Naive thymus-derived CD8-positive, alpha-beta T cell (primary cell): ENCODE results near the gene CTNNA2. TPM values are rescaled to one million over a fixed set of nuclear protein-coding genes. Genes with fewer than 3 reads are reported as not detected.

Experiments
- ATAC-seq, 2 donors: fragments of 150-1000 bp; cut with Tn5 transposase in 1 of 2; sonication (Bioruptor Pico), chemical (Tn5 transposase) in 1 of 2; 1 replicate in 1 of 2; 2 replicates in 1 of 2; pipeline ENCODE4 v1.10.0; 2021; ENCODE audit warnings: mild to moderate bottlenecking in 2 of 2, moderate library complexity in 2 of 2
- POLR2A ChIA-PET: fragments of 350-600 bp; sonication (Branson Sonifier 250); formaldehyde crosslinking; loops from one replicate; lab custom pipeline; 2021; ENCODE audit warnings: antibody characterized with exemption; lab: Charles Lee
- DNase-seq, 10 donors: peaks; one replicate each; pipeline versions ENCODE4 v3.0.0 to v3.0.0-alpha.2; 2020 to 2022
- H3K27ac Mint-ChIP-seq, 10 donors: one replicate each; pipeline ENCODE4 v1.8.0; 2020 to 2022; ENCODE audit warnings: mild to moderate bottlenecking in 10 of 10, mixed read lengths in 10 of 10, moderate library complexity in 4 of 10, inconsistent platforms in 1 of 10
- H3K27me3 Mint-ChIP-seq, 5 donors: one replicate each; pipeline ENCODE4 v1.8.0; 2021 to 2022; ENCODE audit warnings: mixed read lengths in 5 of 5
- H3K36me3 Mint-ChIP-seq, 3 donors: one replicate each; pipeline ENCODE4 v1.8.0; 2020 to 2022; ENCODE audit warnings: mixed read lengths in 3 of 3, mild to moderate bottlenecking in 2 of 3, inconsistent platforms in 1 of 3
- H3K4me1 Mint-ChIP-seq, 4 donors: one replicate each; pipeline ENCODE4 v1.8.0; 2021 to 2022; ENCODE audit warnings: mixed read lengths in 4 of 4
- H3K4me3 Mint-ChIP-seq, 10 donors: one replicate each; pipeline ENCODE4 v1.8.0; 2020 to 2022; ENCODE audit warnings: mild to moderate bottlenecking in 10 of 10, mixed read lengths in 10 of 10, moderate library complexity in 6 of 10, inconsistent platforms in 1 of 10
- H3K9me3 Mint-ChIP-seq, 9 donors: one replicate each; pipeline ENCODE4 v1.8.0; 2020 to 2022; ENCODE audit warnings: mixed read lengths in 9 of 9, mild to moderate bottlenecking in 3 of 9, inconsistent platforms in 1 of 9, moderate library complexity in 1 of 9
- polyA plus RNA-seq, 3 donors: library from polyadenylated mRNA; unstranded; fragments of 300-500 nt; fragmentation: Illumina TruSeq; gene quantifications; one replicate each; pipeline ENCODE4 v1.2.3, GENCODE V29; 2021
- total RNA-seq, 8 experiments: library from RNA in 2 of 8; stranded (reverse) in 2 of 8; gene quantifications; one replicate each; pipeline ENCODE4 v1.2.3 and lab custom pipeline; 2021 to 2026

CTNNA2 gene
- total and polyA plus RNA-seq, 5 experiments from 2014 or later, result not detected

- no peaks in the 10 kb centered on the region for H3K27me3 Mint-ChIP-seq
- H3K4me3 Mint-ChIP-seq, result no peak overlapping the region
- POLR2A ChIA-PET, result no interaction called here
- ATAC-seq (no peak), DNase-seq (no peak)
- H3K27ac Mint-ChIP-seq, result no peak overlapping the region
- peaks cover 0 to 15% (median 4%) of the 10 kb centered on the region in 9 donors for H3K9me3 Mint-ChIP-seq
- H3K4me1 Mint-ChIP-seq, result peaks cover 0 to 2% (median 0%) of the 10 kb centered on the region in 4 donors
- H3K36me3 Mint-ChIP-seq, result no peaks in the 10 kb centered on the region
Observed at GRCh38 chr2:79782576-79783452, 270.0 kb downstream of the CTNNA2 start.

- POLR2A ChIA-PET, result no interaction called here
Observed at GRCh38 chr2:79788952-79789651, 276.3 kb downstream of the CTNNA2 start.

GRCh38 chr2:79789811-79790210, 277.0 kb downstream of the CTNNA2 start:
- Mint-ChIP-seq H3K27me3 (no peaks in the 10 kb centered on the region), H3K4me1 (no peaks in the 10 kb centered on the region), H3K27ac (no peak overlapping the region), H3K36me3 (no peaks in the 10 kb centered on the region), H3K9me3 (peaks cover 0 to 9% (median 2%) of the 10 kb centered on the region in 9 donors), H3K4me3 (no peak overlapping the region)
- DNase-seq (no peak), ATAC-seq (no peak)
- POLR2A ChIA-PET, result no interaction called here

More at GRCh38 chr2:79788952-79789651, 276.3 kb downstream of the CTNNA2 start:
- no peak overlapping the region for H3K27ac Mint-ChIP-seq
- DNase-seq (no peak), ATAC-seq (no peak)
- no peak overlapping the region for H3K4me3 Mint-ChIP-seq
- no peaks in the 10 kb centered on the region for H3K27me3 Mint-ChIP-seq
- no peaks in the 10 kb centered on the region for H3K4me1 Mint-ChIP-seq
- H3K36me3 Mint-ChIP-seq, result no peaks in the 10 kb centered on the region
- peaks cover 0 to 9% (median 2%) of the 10 kb centered on the region in 9 donors for H3K9me3 Mint-ChIP-seq

- POLR2A ChIA-PET, result no interaction called here
Observed at GRCh38 chr2:79792090-79792489, 279.2 kb downstream of the CTNNA2 start.

GRCh38 chr2:79793006-79793405, 280.2 kb downstream of the CTNNA2 start:
- no peak overlapping the region for H3K27ac Mint-ChIP-seq
- peaks cover 0 to 1% (median 0%) of the 10 kb centered on the region in 4 donors for H3K4me1 Mint-ChIP-seq
- H3K4me3 Mint-ChIP-seq, result no peak overlapping the region
- no peak for ATAC-seq
- peaks cover 0 to 4% (median 0%) of the 10 kb centered on the region in 9 donors for H3K9me3 Mint-ChIP-seq
- no peak for DNase-seq
- no peaks in the 10 kb centered on the region for H3K36me3 Mint-ChIP-seq
- H3K27me3 Mint-ChIP-seq, result no peaks in the 10 kb centered on the region
- POLR2A ChIA-PET, result no interaction called here

More at GRCh38 chr2:79792090-79792489, 279.2 kb downstream of the CTNNA2 start:
- Mint-ChIP-seq H3K27me3 (no peaks in the 10 kb centered on the region), H3K27ac (no peak overlapping the region), H3K4me3 (no peak overlapping the region), H3K4me1 (peaks cover 0 to 1% (median 0%) of the 10 kb centered on the region in 4 donors), H3K9me3 (peaks cover 0 to 3% (median 0%) of the 10 kb centered on the region in 9 donors), H3K36me3 (no peaks in the 10 kb centered on the region)
- ATAC-seq (no peak), DNase-seq (no peak)

GRCh38 chr2:79796641-79797040, 283.8 kb downstream of the CTNNA2 start:
- no peaks in the 10 kb centered on the region for H3K36me3 Mint-ChIP-seq
- peaks cover 0 to 1% (median 0%) of the 10 kb centered on the region in 4 donors for H3K4me1 Mint-ChIP-seq

GRCh38 chr2:79798776-79799175, 285.9 kb downstream of the CTNNA2 start:
- POLR2A ChIA-PET, result no interaction called here
- no peak for DNase-seq
- no peak for ATAC-seq
- no peak overlapping the region for H3K27ac Mint-ChIP-seq
- H3K4me1 Mint-ChIP-seq, result peaks cover 0 to 1% (median 0%) of the 10 kb centered on the region in 4 donors
- no peaks in the 10 kb centered on the region for H3K27me3 Mint-ChIP-seq
- no peak overlapping the region for H3K4me3 Mint-ChIP-seq
- H3K9me3 Mint-ChIP-seq, result peaks cover 0 to 9% (median 0%) of the 10 kb centered on the region in 9 donors
- H3K36me3 Mint-ChIP-seq, result no peaks in the 10 kb centered on the region

More at GRCh38 chr2:79796641-79797040, 283.8 kb downstream of the CTNNA2 start:
- POLR2A ChIA-PET, result no interaction called here
- Mint-ChIP-seq H3K27ac (no peak overlapping the region), H3K27me3 (no peaks in the 10 kb centered on the region), H3K9me3 (peaks cover 0 to 9% (median 0%) of the 10 kb centered on the region in 9 donors), H3K4me3 (no peak overlapping the region)
- ATAC-seq, result no peak
- no peak for DNase-seq

- H3K27me3 Mint-ChIP-seq, result no peaks in the 10 kb centered on the region
- ATAC-seq, result no peak
- H3K4me3 Mint-ChIP-seq, result no peak overlapping the region
- POLR2A ChIA-PET, result no interaction called here
- H3K27ac Mint-ChIP-seq, result no peak overlapping the region
- peaks cover 0 to 9% (median 1%) of the 10 kb centered on the region in 9 donors for H3K9me3 Mint-ChIP-seq
- peaks cover 0 to 1% (median 0%) of the 10 kb centered on the region in 4 donors for H3K4me1 Mint-ChIP-seq
- no peak for DNase-seq
- no peaks in the 10 kb centered on the region for H3K36me3 Mint-ChIP-seq
Observed at GRCh38 chr2:79799729-79800128, 286.9 kb downstream of the CTNNA2 start.

- H3K27ac Mint-ChIP-seq, result no peak overlapping the region
- POLR2A ChIA-PET, result no interaction called here
- H3K27me3 Mint-ChIP-seq, result no peaks in the 10 kb centered on the region
- H3K36me3 Mint-ChIP-seq, result no peaks in the 10 kb centered on the region
- DNase-seq (no peak), ATAC-seq (no peak)
- H3K9me3 Mint-ChIP-seq, result peaks cover 0 to 12% (median 2%) of the 10 kb centered on the region in 9 donors
- H3K4me3 Mint-ChIP-seq, result no peak overlapping the region
- peaks cover 0 to 1% (median 0%) of the 10 kb centered on the region in 4 donors for H3K4me1 Mint-ChIP-seq
Observed at GRCh38 chr2:79801082-79801481, 288.2 kb downstream of the CTNNA2 start.

GRCh38 chr2:79817288-79817687, 304.4 kb downstream of the CTNNA2 start:
- Mint-ChIP-seq H3K9me3 (peaks cover 0 to 24% (median 10%) of the 10 kb centered on the region in 9 donors), H3K4me1 (no peaks in the 10 kb centered on the region), H3K27me3 (no peaks in the 10 kb centered on the region), H3K4me3 (no peak overlapping the region), H3K36me3 (no peaks in the 10 kb centered on the region), H3K27ac (no peak overlapping the region)
- DNase-seq, result no peak
- POLR2A ChIA-PET, result no interaction called here
- ATAC-seq, result no peak

- Mint-ChIP-seq H3K27me3 (no peaks in the 10 kb centered on the region), H3K9me3 (peaks cover 2 to 30% (median 11%) of the 10 kb centered on the region in 9 donors), H3K4me1 (no peaks in the 10 kb centered on the region), H3K27ac (no peak overlapping the region), H3K36me3 (no peaks in the 10 kb centered on the region), H3K4me3 (no peak overlapping the region)
- POLR2A ChIA-PET, result no interaction called here
- DNase-seq, result no peak
- ATAC-seq, result no peak
Observed at GRCh38 chr2:79820281-79820680, 307.4 kb downstream of the CTNNA2 start.

- Mint-ChIP-seq H3K27me3 (no peaks in the 10 kb centered on the region), H3K4me1 (no peaks in the 10 kb centered on the region), H3K9me3 (peaks cover 0 to 27% (median 9%) of the 10 kb centered on the region in 9 donors), H3K4me3 (no peak overlapping the region), H3K36me3 (no peaks in the 10 kb centered on the region), H3K27ac (no peak overlapping the region)
- ATAC-seq, result no peak
- POLR2A ChIA-PET, result no interaction called here
- DNase-seq, result no peak
Observed at GRCh38 chr2:79822136-79822535, 309.3 kb downstream of the CTNNA2 start.
